Activated CD4-positive, alpha-beta T cell treated with anti-CD3 and anti-CD28 coated beads, Interleukin-2, Interleukin-6, amounts not matched to agents 100 ng/mL and 50 ng/mL, durations not matched to agents 16 hours and 8 hours (primary cell): ENCODE data around the gene SLC1A3.
"Not testable (repeated sequence)": the region's sequence is repeated elsewhere in the genome, so short reads cannot be mapped to it uniquely, and the experiment has no call there.

Experiments used
- DNase-seq: peaks from one replicate; pipeline ENCODE4 v3.0.0-alpha.2; 2020

SLC1A3 gene

GRCh38 chr5:36606428-36607113, at the start of gene SLC1A3:
SLC1A3 (plus strand) TSS chr5:36606606; CDS start chr5:36608424, 1,818 bp downstream.
- peak; percentile 77 for DNase-seq

- DNase-seq: no peak
Measured at GRCh38 chr5:36558641-36559040, 47.8 kb upstream of the SLC1A3 start.

- no peak for DNase-seq
Measured at GRCh38 chr5:36561601-36562000, 44.8 kb upstream of the SLC1A3 start.

GRCh38 chr5:36569491-36569890, 36.9 kb upstream of the SLC1A3 start:
- DNase-seq: no peak

DNA sequence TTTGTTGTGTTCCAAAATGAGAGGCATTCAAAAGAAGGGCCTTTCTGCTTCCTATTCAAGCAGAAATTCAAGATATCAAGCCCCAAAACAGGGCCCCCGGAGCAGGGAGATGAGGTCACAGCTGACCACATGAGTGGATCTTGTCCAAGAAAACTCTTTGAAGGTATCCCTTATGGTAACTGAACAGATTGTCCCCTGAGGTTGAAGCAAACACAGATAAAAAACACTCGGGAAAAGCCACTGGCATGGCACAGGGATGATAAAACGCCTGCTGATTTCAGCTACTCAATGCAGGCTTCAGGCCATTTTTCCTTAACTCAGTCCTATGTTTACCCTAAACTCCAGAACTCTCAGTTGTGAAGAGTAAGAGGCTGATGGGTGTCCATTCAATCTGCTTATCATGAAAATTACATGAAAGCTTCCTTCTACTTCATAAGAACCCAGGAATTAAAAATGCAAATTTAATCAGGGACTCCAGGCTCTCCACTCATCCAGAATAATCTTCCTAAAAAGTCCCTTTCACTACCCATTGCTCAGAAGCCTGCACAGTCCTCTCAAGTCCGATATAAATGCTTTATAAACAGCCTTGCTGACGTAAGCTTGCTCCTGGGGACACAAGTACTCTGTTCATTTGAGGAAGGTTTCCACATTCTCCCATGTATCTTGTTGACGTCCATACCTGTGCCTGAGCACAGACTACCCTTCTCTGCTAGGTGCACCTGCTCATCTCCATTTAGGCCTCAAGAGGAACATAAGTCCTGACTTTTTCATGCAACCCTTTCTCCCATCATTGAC, 35.9 kb upstream of the SLC1A3 start:
- no peak for DNase-seq

- no peak for DNase-seq
Measured at GRCh38 chr5:36571401-36572042, 34.9 kb upstream of the SLC1A3 start.

- DNase-seq: no peak
Measured at GRCh38 chr5:36573438-36573837, 33.0 kb upstream of the SLC1A3 start.

DNA sequence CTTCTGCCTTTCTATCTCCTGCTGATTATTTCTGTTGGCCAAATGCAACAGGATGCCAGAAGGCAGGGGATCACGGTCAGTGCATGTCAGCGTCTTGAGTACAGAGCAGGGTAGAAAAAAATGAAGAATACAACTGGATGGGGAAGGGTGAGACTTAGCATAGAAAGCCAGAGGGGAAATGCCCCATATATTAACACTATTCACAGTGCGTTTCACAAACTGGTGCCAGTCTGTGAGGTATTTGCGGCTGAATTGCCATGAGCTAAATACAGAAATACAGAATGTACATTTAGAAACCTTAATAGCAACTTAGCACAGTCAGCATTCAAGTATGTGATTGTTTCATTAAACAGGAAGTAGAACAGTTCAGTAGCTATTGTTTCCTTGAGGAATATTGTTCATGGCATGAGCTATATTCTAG, 31.0 kb upstream of the SLC1A3 start:
- no peak for DNase-seq

- DNase-seq: no peak
Measured at GRCh38 chr5:36576721-36577120, 29.7 kb upstream of the SLC1A3 start.

DNA sequence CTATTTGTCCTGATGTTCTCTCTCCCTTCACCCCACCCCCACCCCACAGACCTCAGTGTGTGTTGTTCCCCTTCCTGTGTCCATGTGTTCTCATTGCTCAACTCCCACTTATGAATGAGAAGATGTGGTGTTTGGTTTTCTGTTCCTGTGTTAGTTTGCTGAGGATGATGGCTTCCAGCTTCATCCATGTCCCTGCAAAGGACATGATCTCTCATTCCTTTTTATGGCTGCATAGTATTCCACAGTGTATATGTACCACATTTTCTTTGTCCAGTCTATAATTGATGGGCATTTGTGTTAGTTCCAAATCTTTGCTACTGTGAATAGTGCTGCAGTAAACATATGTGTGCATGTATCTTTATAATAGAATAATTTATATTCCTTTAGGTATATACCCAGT, 26.5 kb upstream of the SLC1A3 start:
- not testable (repeated sequence) for DNase-seq

DNA sequence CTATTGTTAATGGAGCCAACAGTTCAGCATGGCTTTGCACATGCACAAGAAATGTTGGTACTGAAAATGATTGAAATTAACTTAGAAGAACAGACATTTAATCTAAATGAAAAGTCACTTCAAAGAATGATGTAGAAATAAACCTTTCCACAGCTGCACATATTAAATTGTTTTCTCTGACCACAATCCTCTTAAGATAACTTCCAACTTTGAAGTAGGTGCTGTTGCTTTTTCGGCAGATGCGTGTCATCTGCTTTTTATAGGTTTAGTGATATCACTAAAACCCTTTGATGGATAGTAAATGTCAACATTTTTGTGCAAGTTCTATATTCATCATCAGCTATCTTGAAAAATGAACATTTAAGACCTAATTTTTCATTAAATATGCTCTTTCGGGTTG, 25.3 kb upstream of the SLC1A3 start:
- DNase-seq: no peak

DNA sequence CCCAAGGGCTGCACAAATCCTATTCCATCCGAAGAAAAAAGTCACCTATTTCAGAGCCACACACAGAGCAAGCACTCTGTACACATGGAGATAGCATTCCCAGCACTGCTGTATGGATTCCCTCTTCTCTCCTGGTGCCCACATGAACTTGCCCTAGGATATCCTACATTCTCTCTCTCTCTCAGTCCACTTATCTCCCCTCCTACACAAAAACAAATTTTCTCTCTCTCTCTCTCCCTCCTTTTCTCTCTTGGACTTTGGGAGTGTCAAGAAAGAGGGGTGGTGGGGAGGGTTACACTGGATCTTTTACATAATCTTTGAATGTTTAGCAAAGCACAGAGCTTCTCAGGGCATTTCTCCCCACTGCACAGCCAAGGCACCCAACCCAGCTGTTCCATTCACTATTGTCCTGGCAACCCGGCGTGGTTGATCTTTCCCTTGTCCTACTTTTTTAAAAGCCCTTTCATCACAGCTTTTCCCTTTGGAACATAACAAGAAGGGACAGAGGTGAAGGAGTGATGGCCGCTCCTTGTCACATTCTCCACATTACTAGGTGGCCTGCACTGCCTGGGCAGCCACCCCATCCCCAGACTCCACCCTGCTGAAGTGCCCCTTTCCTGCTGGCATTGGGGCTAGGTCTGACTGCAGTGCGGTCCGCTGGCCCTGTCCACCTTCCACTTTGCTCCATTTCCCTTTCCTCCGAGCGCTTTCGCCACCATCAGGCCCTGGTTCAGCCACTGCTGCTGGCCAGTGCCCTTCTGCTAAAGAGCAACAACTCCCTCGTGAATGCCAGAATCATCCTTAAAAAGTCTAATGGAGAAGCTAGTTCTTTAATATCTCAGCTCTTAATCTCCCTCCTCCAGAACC, 22.2 kb upstream of the SLC1A3 start:
- no peak for DNase-seq

DNA sequence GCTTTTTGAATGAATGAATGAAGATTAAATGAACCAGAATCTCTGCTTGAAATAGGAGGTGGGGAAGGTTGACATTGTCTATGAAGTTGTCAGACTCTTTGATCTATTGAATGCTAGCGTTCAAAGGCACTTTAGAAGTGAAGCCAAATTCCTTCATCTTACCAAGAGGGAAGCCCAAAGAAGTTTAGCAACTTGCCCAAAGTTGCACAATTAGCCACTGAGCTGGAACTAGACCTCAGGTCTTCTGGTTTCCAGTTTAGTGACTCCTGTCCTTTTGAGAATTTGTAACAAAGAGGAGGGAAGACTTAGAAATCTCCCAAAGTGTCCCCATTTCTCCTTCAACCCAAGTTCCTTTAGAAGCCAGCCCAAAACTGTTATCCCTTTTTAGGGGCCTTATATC, 20.7 kb upstream of the SLC1A3 start:
- no peak for DNase-seq

GRCh38 chr5:36587354-36587753, 19.1 kb upstream of the SLC1A3 start:
- no peak for DNase-seq

DNA sequence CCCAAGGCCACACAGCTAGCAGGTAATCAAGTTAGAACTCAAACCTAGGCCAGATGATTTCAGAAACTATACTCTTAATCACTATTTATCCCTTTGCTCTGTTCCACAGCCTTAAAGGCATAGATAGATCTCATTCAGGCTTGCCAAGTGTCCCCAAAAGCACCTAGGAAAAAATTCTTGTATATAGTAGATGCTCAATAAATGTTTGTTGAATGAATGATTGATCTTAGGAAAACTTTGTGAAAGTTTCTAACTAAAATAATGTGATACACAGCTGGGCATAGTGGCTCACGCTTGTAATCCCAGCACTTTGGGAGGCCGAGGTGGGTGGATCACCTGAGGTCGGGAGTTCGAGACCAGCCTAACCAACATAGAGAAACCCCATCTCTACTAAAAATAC, 16.7 kb upstream of the SLC1A3 start:
- DNase-seq: not testable (repeated sequence)

DNA sequence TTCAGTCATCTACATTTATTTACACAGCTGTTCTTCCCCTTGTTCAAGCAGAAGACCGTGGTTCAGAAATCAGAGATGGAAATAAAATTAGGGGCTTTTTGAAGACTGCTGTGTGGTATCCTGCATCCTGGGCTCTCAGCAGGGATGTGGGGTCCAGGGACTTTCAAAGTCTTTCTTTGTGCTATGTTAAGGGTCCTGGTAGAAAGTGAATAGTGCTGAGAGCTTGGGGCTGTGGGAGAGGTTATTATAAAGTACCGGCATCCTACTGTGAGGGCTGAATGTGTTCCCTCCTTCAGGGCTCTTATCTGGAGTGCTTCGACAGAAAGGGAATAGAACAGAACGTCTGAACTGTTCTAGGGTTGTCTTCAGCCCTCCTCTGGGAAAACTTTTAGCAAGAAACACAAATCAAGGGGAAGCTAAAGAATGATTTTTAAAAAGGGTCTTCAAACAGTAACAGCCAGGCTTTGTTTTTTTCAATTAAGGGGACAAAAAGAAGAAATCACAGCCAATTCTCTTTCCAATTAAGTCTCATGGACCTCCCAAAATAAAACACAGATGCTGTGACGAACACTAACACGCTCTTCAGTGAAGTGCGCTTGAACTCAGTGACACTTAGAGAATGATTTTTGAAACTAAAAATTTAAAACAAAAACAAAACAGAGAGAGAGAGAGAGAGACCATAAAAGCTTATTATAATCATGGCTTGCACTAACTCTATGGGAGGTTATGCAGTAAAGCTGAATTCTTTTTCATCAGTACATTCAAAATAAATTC, 15.7 kb upstream of the SLC1A3 start:
- DNase-seq: no peak

- no peak for DNase-seq
Measured at GRCh38 chr5:36593867-36594266, 12.5 kb upstream of the SLC1A3 start.

GRCh38 chr5:36596247-36596646, 10.2 kb upstream of the SLC1A3 start:
- no peak for DNase-seq

GRCh38 chr5:36596756-36597155, 9.7 kb upstream of the SLC1A3 start:
- DNase-seq: no peak

DNA sequence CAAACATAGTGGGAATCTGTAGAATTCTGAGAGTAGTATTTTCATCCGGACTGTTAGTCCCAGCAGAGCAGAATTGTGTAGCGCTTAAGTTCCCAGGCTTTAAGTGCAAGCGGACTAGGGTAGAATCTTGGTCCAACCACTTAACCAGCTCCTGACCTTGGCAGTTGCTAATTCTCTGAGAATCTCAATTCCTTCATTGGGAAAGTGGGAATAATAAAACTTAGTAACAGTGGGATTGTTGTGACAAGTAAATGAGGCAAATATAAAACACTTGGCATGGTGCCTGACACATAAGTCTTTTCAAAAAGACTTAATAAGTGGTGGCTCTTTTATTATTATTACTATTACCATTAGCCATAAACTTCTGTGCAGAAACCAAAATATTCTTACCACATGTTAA, 8.4 kb upstream of the SLC1A3 start:
- DNase-seq: no peak

- no peak for DNase-seq
Measured at GRCh38 chr5:36599986-36600779, 6.2 kb upstream of the SLC1A3 start.
